HepG2 (cell line): ENCODE results near the gene AEBP1. TPM values are rescaled to one million over a fixed set of nuclear protein-coding genes. Genes with fewer than 3 reads are reported as not detected.

Experiments
- ATAC-seq: fragments of 200-7000 bp; cut with Tn5 transposase; 3 replicates; pipeline ENCODE4 v1.9.1; 2020; ENCODE audit warnings: mild to moderate bottlenecking, moderate library complexity
- BruUV-seq: library from RNA; stranded (reverse); fragments of 400-500 nt; replicated peaks from 2 replicates; lab custom pipeline; 2021; lab: Mats Ljungman, UMichigan
- CTCF ChIA-PET: fragments of 300-600 bp; formaldehyde crosslinking; extraction: SDS; loops from one replicate; lab custom pipeline; 2021; ENCODE audit warnings: low total read pairs, inconsistent platforms, low intra/inter-chr PET ratio; lab: Yijun Ruan, JAX
- POLR2A ChIA-PET: fragments of 350-600 bp; sonication (Branson Sonifier 250); formaldehyde crosslinking; loops from one replicate; lab custom pipeline; 2020; ENCODE audit warnings: antibody characterized with exemption, inconsistent platforms; lab: Yijun Ruan, JAX
- DNase-seq: peaks from one replicate; pipeline ENCODE4 v3.0.0-alpha.2; 2015; ENCODE audit warnings: low spot score
- FAIRE-seq: peaks from 3 replicates; lab custom pipeline; 2011; peaks lifted over from hg19 to GRCh38; lab: Jason Lieb, UNC
- H2AFZ ChIP-seq: one replicate; pipeline ENCODE4 v1.6.1; 2011; ENCODE audit warnings: low read length, inconsistent platforms
- H3K27ac ChIP-seq: fragments of 300-600 bp; 3 replicates; pipeline ENCODE4 v1.8.0; 2011; ENCODE audit warnings: mixed run types, mild to moderate bottlenecking, mixed read lengths, low read length, inconsistent platforms; ENCODE audit not compliant: insufficient read depth; ENCODE audit errors: extremely low read length
- H3K27me3 ChIP-seq, 2 experiments: fragments of 200-600 bp in 1 of 2; 2 replicates in 1 of 2; 3 replicates in 1 of 2; pipeline versions ENCODE4 v1.6.0 to v1.8.0; 2011; ENCODE audit warnings: low read length in 2 of 2, mild to moderate bottlenecking in 2 of 2, moderate library complexity in 2 of 2, inconsistent platforms in 1 of 2; ENCODE audit not compliant: insufficient read depth in 2 of 2, control insufficient read depth in 1 of 2
- H3K36me3 ChIP-seq, 2 experiments: fragments of 200-600 bp in 1 of 2; replicated peaks in 1 of 2; 2 replicates in 1 of 2; 3 replicates in 1 of 2; pipeline versions ENCODE4 v1.5.1 to v1.8.0; 2011; ENCODE audit warnings: low read length in 2 of 2, inconsistent platforms in 1 of 2; ENCODE audit not compliant: insufficient read depth in 2 of 2, control insufficient read depth in 1 of 2
- H3K4me1 ChIP-seq: 2 replicates; pipeline ENCODE4 v1.5.1; 2012; ENCODE audit warnings: low read length, inconsistent platforms; ENCODE audit not compliant: insufficient read depth
- H3K4me2 ChIP-seq: 2 replicates; pipeline ENCODE4 v1.6.0; 2011; ENCODE audit warnings: low read depth, low read length, inconsistent platforms
- H3K4me3 ChIP-seq, 3 experiments: fragments of 200-600 bp in 1 of 3; sonication (generic), shearing (Covaris generic) in 1 of 3; replicated peaks in 1 of 3; 2 replicates each; pipeline ENCODE4 v1.5.1; 2011 to 2016; ENCODE audit warnings: low read length in 3 of 3, inconsistent platforms in 2 of 3, low read depth in 2 of 3, mild to moderate bottlenecking in 2 of 3, control low read depth in 1 of 3, mixed read lengths in 1 of 3; ENCODE audit not compliant: insufficient read depth in 1 of 3
- H3K79me2 ChIP-seq: one replicate; pipeline ENCODE4 v1.6.1; 2011; ENCODE audit warnings: low read length, inconsistent platforms; ENCODE audit not compliant: insufficient read depth
- H3K9ac ChIP-seq: 2 replicates; pipeline ENCODE4 v1.6.0; 2011; ENCODE audit warnings: mild to moderate bottlenecking, low read depth, low read length, inconsistent platforms; ENCODE audit not compliant: insufficient read depth
- H3K9me3 ChIP-seq: 2 replicates; pipeline ENCODE4 v1.5.1; 2012; ENCODE audit warnings: mild to moderate bottlenecking, low read length
- H4K20me1 ChIP-seq: 2 replicates; pipeline ENCODE4 v1.6.0; 2011; ENCODE audit warnings: inconsistent platforms, mild to moderate bottlenecking, low read length, moderate library complexity; ENCODE audit not compliant: insufficient read depth
- ETV5 ChIP-seq: IDR thresholded peaks from 2 replicates; pipeline ENCODE4 v1.6.1; 2018; ENCODE audit warnings: missing biosample characterization, missing genetic modification reagents, inconsistent platforms, borderline replicate concordance
- HNF4A ChIP-seq: sonication (generic); formaldehyde crosslinking; IDR thresholded peaks from 2 replicates; pipeline ENCODE4 v1.4.0; 2020; ENCODE audit warnings: missing genetic modification reagents
- JARID2 ChIP-seq: sonication (generic); formaldehyde crosslinking; IDR thresholded peaks from 2 replicates; pipeline ENCODE4 v1.8.1; 2023; ENCODE audit warnings: missing genetic modification reagents, inconsistent platforms; ENCODE audit not compliant: insufficient replicate concordance
- MEIS2 ChIP-seq: sonication (generic); formaldehyde crosslinking; IDR thresholded peaks from 2 replicates; pipeline ENCODE4 v1.9.0; 2021; ENCODE audit warnings: mild to moderate bottlenecking, missing genetic modification reagents
- SRSF1 ChIP-seq: fragments of 200-400 bp; formaldehyde crosslinking; optimal IDR thresholded peaks from 2 replicates; pipeline ENCODE3; 2017; ENCODE audit warnings: mild to moderate bottlenecking, low read depth, low read length, moderate library complexity
- ZBTB34 ChIP-seq: sonication (generic); formaldehyde crosslinking; IDR thresholded peaks from 2 replicates; pipeline ENCODE4 v1.8.0; 2022; ENCODE audit warnings: mild to moderate bottlenecking, missing genetic modification reagents
- ZBTB38 ChIP-seq: sonication (generic); formaldehyde crosslinking; IDR thresholded peaks from 2 replicates; pipeline ENCODE4 v1.5.1; 2020; ENCODE audit warnings: mild to moderate bottlenecking, missing genetic modification reagents
- ZFP90 ChIP-seq: sonication (generic); formaldehyde crosslinking; IDR thresholded peaks from 2 replicates; pipeline ENCODE4 v1.8.0; 2022; ENCODE audit warnings: missing genetic modification reagents, mild to moderate bottlenecking, inconsistent platforms, borderline replicate concordance
- ZNF430 ChIP-seq: sonication (generic); formaldehyde crosslinking; IDR thresholded peaks from 2 replicates; pipeline ENCODE4 v1.9.0; 2021; ENCODE audit warnings: mild to moderate bottlenecking, missing genetic modification reagents
- WGBS: methylation state at CpG from one replicate; pipeline ENCODE4 v1.1.6; 2017; ENCODE audit warnings: low lambda C conversion rate; 5-methylcytosine and 5-hydroxymethylcytosine counted together
- in situ Hi-C: cut with HindIII; loops from 2 replicates; pipeline ENCODE4 v1.10.0; 2017; ENCODE audit warnings: low pct_unique_long_range_greater_than_20kb; ENCODE audit not compliant: extremely low pct_ligation_motif_present
- intact Hi-C: fragments of 100-400 bp; cut with micrococcal nuclease; formaldehyde crosslinking; loops from one replicate; pipeline ENCODE4 v1.10.0; 2022; ENCODE audit not compliant: unreplicated experiment
- polyA plus RNA-seq, 8 experiments: library from polyadenylated mRNA; depleted of rRNA in 3 of 8; stranded (reverse) in 7 of 8; unstranded in 1 of 8; fragments of >200 nt; fragmentation: Illumina TruSeq in 4 of 8; extraction: Trizol in 4 of 8; gene quantifications; 2 replicates each; pipeline versions ENCODE4 v1.2.1 to v1.2.3, GENCODE V29; 2011 to 2016; ENCODE audit warnings: low read depth in 4 of 8, missing spikeins in 1 of 8, mixed read lengths in 1 of 8; ENCODE audit not compliant: insufficient read depth in 1 of 8
- total RNA-seq, 5 experiments: library from RNA; depleted of rRNA; stranded (reverse); fragments of >200 nt; fragmentation: Illumina TruSeq; extraction: Trizol; gene quantifications; 2 replicates each; pipeline ENCODE4 v1.2.3, GENCODE V29; 2016; ENCODE audit warnings: low read depth in 1 of 5

Gene AEBP1
- total and polyA plus RNA-seq, 2 of the 13 experiments (the other 11 are each of a cell fraction or from before 2014, with no cell fraction given): 0.22 to 0.55 TPM

GRCh38 chr7:44058759-44059218 is 45.4 kb upstream of the AEBP1 start:
- ChIA-PET POLR2A (no interaction called here), CTCF (no interaction called here)
- H3K9ac ChIP-seq: no peak overlapping the region
- TF ChIP-seq ZBTB38 (CRISPR knock-in tag): no peak
- no peak for TF ChIP-seq ZBTB34 (CRISPR knock-in tag)
- TF ChIP-seq ZFP90 (CRISPR knock-in tag): no peak
- TF ChIP-seq ETV5 (CRISPR knock-in tag): no peak
- TF ChIP-seq MEIS2 (CRISPR knock-in tag): no peak
- TF ChIP-seq ZNF430 (CRISPR knock-in tag): no peak
- TF ChIP-seq HNF4A (CRISPR knock-in tag): no peak
- no peak for TF ChIP-seq SRSF1
- no peak for TF ChIP-seq JARID2 (CRISPR knock-in tag)
- H3K36me3 ChIP-seq: peaks cover 26 to 53% of the 10 kb centered on the region in 2 experiments
- no peak for FAIRE-seq
- H3K27me3 ChIP-seq: no peaks in the 10 kb centered on the region
- in situ Hi-C loops: no loop called here
- H3K9me3 ChIP-seq: no peaks in the 10 kb centered on the region
- H3K27ac ChIP-seq: no peak overlapping the region
- WGBS: 94% methylated on average over 7 of the region's 7 CpGs
- H3K4me3 ChIP-seq: no peak overlapping the region
- no peak overlapping the region for H3K4me2 ChIP-seq
- H4K20me1 ChIP-seq: no peaks in the 10 kb centered on the region
- DNase-seq: no peak
- intact Hi-C loops: no loop called here
- peaks cover 19% of the 10 kb centered on the region for H3K4me1 ChIP-seq
- no peak for ATAC-seq
- no TSS peak for BruUV-seq
- H3K79me2 ChIP-seq: no peaks in the 10 kb centered on the region
- no peak overlapping the region for H2AFZ ChIP-seq
